HepG2 (cell line): ENCODE results near the gene CARS2. TPM values are rescaled to one million over a fixed set of nuclear protein-coding genes. Genes with fewer than 3 reads are reported as not detected.

Experiments used
- BCLAF1 ChIP-seq: fragments of 450-650 bp; IDR thresholded peaks from 2 replicates; pipeline ENCODE4 v1.6.1; 2017; ENCODE audit warnings: mild to moderate bottlenecking
- DMAP1 ChIP-seq: IDR thresholded peaks from 2 replicates; pipeline ENCODE4 v1.6.1; 2016
- NCOA2 ChIP-seq: sonication (generic); formaldehyde crosslinking; IDR thresholded peaks from 2 replicates; pipeline ENCODE4 v1.8.0; 2022; ENCODE audit warnings: inconsistent platforms
- REST ChIP-seq, 2 experiments: IDR thresholded peaks; 2 replicates each; pipeline ENCODE4 v1.6.1; 2011 to 2012; ENCODE audit warnings: low read length in 2 of 2, borderline replicate concordance in 1 of 2, low read depth in 1 of 2, mild to moderate bottlenecking in 1 of 2, moderate library complexity in 1 of 2
- TFAP4 ChIP-seq: sonication (generic); IDR thresholded peaks from 2 replicates; pipeline ENCODE4 v1.6.1; 2016; ENCODE audit warnings: low read depth, borderline replicate concordance
- ZGPAT ChIP-seq: IDR thresholded peaks from 2 replicates; pipeline ENCODE4 v1.6.1; 2016; ENCODE audit warnings: mild to moderate bottlenecking
- ZNF260 ChIP-seq: sonication (generic); formaldehyde crosslinking; IDR thresholded peaks from 2 replicates; pipeline ENCODE4 v1.4.0; 2020; ENCODE audit warnings: missing genetic modification reagents, low read depth, mild to moderate bottlenecking, borderline replicate concordance
- ZNF354B ChIP-seq: sonication (generic); formaldehyde crosslinking; IDR thresholded peaks from 2 replicates; pipeline ENCODE4 v1.8.0; 2022; ENCODE audit warnings: mild to moderate bottlenecking, missing genetic modification reagents
- ZNF484 ChIP-seq: sonication (generic); formaldehyde crosslinking; IDR thresholded peaks from 2 replicates; pipeline ENCODE4 v1.5.1; 2020; ENCODE audit warnings: mild to moderate bottlenecking, low read depth, missing genetic modification reagents, borderline replicate concordance
- ZNF580 ChIP-seq: IDR thresholded peaks from 2 replicates; pipeline ENCODE4 v1.6.1; 2016; ENCODE audit warnings: low read depth, borderline replicate concordance
- ZNF646 ChIP-seq: sonication (generic); formaldehyde crosslinking; IDR thresholded peaks from 2 replicates; pipeline ENCODE4 v1.9.0; 2021; ENCODE audit warnings: mild to moderate bottlenecking, missing genetic modification reagents
- ZNF709 ChIP-seq: sonication (generic); formaldehyde crosslinking; IDR thresholded peaks from 2 replicates; pipeline ENCODE4 v1.5.0; 2020; ENCODE audit warnings: mild to moderate bottlenecking, missing genetic modification reagents
- polyA plus RNA-seq, 8 experiments: library from polyadenylated mRNA; depleted of rRNA in 3 of 8; stranded (reverse) in 7 of 8; unstranded in 1 of 8; fragments of >200 nt; fragmentation: Illumina TruSeq in 4 of 8; extraction: Trizol in 4 of 8; gene quantifications; 2 replicates each; pipeline versions ENCODE4 v1.2.1 to v1.2.3, GENCODE V29; 2011 to 2016; ENCODE audit warnings: low read depth in 4 of 8, missing spikeins in 1 of 8, mixed read lengths in 1 of 8; ENCODE audit not compliant: insufficient read depth in 1 of 8
- total RNA-seq, 5 experiments: library from RNA; depleted of rRNA; stranded (reverse); fragments of >200 nt; fragmentation: Illumina TruSeq; extraction: Trizol; gene quantifications; 2 replicates each; pipeline ENCODE4 v1.2.3, GENCODE V29; 2016; ENCODE audit warnings: low read depth in 1 of 5

The CARS2 gene
- total and polyA plus RNA-seq, 2 of the 13 experiments (the other 11 are each of a cell fraction or from before 2014, with no cell fraction given), result 41.1 to 59.3 TPM

- TF ChIP-seq REST (IDR thresholded peaks at IDR 0.05; ENCODE audit: borderline replicate concordance in 1 of 2, low read depth in 1 of 2, low read length in 2 of 2) (peak in 1 of 2 experiments; percentile 81; a peak in 2 of 4 replicates), ZNF260 (no peak), TFAP4 (peak; percentile 10; the same call in 1 of the 2 replicates), ZNF354B (CRISPR knock-in tag) (0 out of 2 replicates have a peak, but pooled peaks have one; percentile 78), ZNF709 (CRISPR knock-in tag) (peak; percentile 33; the same call in 1 of the 2 replicates), DMAP1 (CRISPR knock-in tag) (peak; percentile 43; the same call in 1 of the 2 replicates), NCOA2 (CRISPR knock-in tag) (no peak), ZNF646 (CRISPR knock-in tag) (no peak), BCLAF1 (no peak), ZNF580 (CRISPR knock-in tag) (no peak), ZGPAT (CRISPR knock-in tag) (peak; percentile 41), ZNF484 (CRISPR knock-in tag) (no peak)
These were observed 9.0 kb upstream of the CARS2 start (continued) for GRCh38 chr13:110714797-110715394.
